ENCODE measurements around the gene BAIAP2. TPM values are rescaled to one million over a fixed set of nuclear protein-coding genes. Genes with fewer than 3 reads are reported as not detected.

The BAIAP2 gene
- total and polyA plus RNA-seq, 10 of the 15 experiments (the other 5 are each of a cell fraction or from before 2014, with no cell fraction given), result 0.15 to 1.2 (median 0.46) TPM; not detected in 2

- TF ChIP-seq MYB (IDR thresholded peaks at IDR 0.05; ENCODE audit: borderline replicate concordance, low read depth, low read length) (no peak), RAD21 (IDR thresholded peaks at IDR 0.05; ENCODE audit: insufficient read depth, low read depth, low read length) (no peak), MYC (IDR thresholded peaks at IDR 0.05; ENCODE audit: insufficient read depth, insufficient read length, insufficient replicate concordance, low read length, severe bottlenecking) (no peak)
These were observed 8.5 kb upstream of the BAIAP2 start (continued) for GRCh38 chr17:81026266-81027036.

GRCh38 chr17:81027038-81027437 lies 7.9 kb upstream of the BAIAP2 start:
- no peak for DNase-seq (ENCODE audit: low read depth, low spot score)
- Histone ChIP-seq H3K4me2 (ENCODE audit: control insufficient read depth, insufficient read depth) (no peak overlapping the region), H3K4me3 (no peak overlapping the region), H3K36me3 (ENCODE audit: control insufficient read depth in 2 of 2, insufficient read depth in 2 of 2, low read length in 1 of 2) (no peaks in the 10 kb centered on the region), H2AFZ (ENCODE audit: control insufficient read depth, low read depth, low read length) (no peak overlapping the region), H3K4me1 (ENCODE audit: control insufficient read depth, insufficient read depth, low read length) (no peaks in the 10 kb centered on the region), H3K9me3 (replicated peaks; ENCODE audit: control insufficient read depth, insufficient read depth, low read length) (no peaks in the 10 kb centered on the region; the same call in 2 of the 3 replicates), H3K9ac (ENCODE audit: control insufficient read depth, insufficient read depth, low read length) (no peak overlapping the region), H3K27ac (ENCODE audit: control insufficient read depth, insufficient read depth) (no peak overlapping the region), H3K27me3 (replicated peaks in 1 of 2; ENCODE audit: control insufficient read depth in 2 of 2, insufficient read depth in 2 of 2, low read length in 1 of 2) (no peaks in the 10 kb centered on the region; a peak in 2 of 4 replicates), H4K20me1 (ENCODE audit: control insufficient read depth, insufficient read depth) (no peaks in the 10 kb centered on the region), H3K79me2 (ENCODE audit: control insufficient read depth, insufficient read depth, low read length) (no peaks in the 10 kb centered on the region)
- WGBS (ENCODE audit: insufficient coverage, insufficient replicate concordance, low lambda C conversion rate, missing lambda C conversion rate), result 82% methylated on average over 15 of the region's 15 CpGs
- no peak for ATAC-seq
- RAD21 ChIA-PET (ENCODE audit: unreplicated experiment), result no interaction called here
- FAIRE-seq, result no peak
- in situ Hi-C loops (cut with MboI) (loop anchor here (10.0 kb wide), 1 partner anchor 68 kb away; no protein-coding TSS in a partner anchor), intact Hi-C loops (cut with micrococcal nuclease; ENCODE audit: unreplicated experiment) (no loop called here)
- SMC1A ChIA-PET (ENCODE audit: uncharacterized antibody, unreplicated experiment), result no interaction called here
- POLR2A ChIA-PET, result no interaction called here
- CTCF ChIA-PET, result no interaction called here
- BruUV-seq (replicated peaks), result no TSS peak
- TF ChIP-seq STAT3 (IDR thresholded peaks at IDR 0.05; ENCODE audit: low read depth, low read length), result no peak
- no peak for TF ChIP-seq HDGF (IDR thresholded peaks at IDR 0.05)
- no peak for TF ChIP-seq ETV6 (conservative IDR thresholded peaks at IDR 0.05 in 1 of 2, IDR thresholded peaks at IDR 0.05 in 1 of 2; ENCODE audit: borderline replicate concordance in 1 of 2, low read depth in 1 of 2)
- TF ChIP-seq CBX3 (IDR thresholded peaks at IDR 0.05; ENCODE audit: borderline replicate concordance, low read depth), result no peak
- no peak for TF ChIP-seq ZZZ3 (IDR thresholded peaks at IDR 0.05; ENCODE audit: control insufficient read depth, insufficient read length, low read depth)
- no peak for TF ChIP-seq RAD21 (IDR thresholded peaks at IDR 0.05; ENCODE audit: insufficient read depth, low read depth, low read length)
- TF ChIP-seq IKZF1 (conservative IDR thresholded peaks at IDR 0.05), result no peak
- no peak for TF ChIP-seq EP300 (IDR thresholded peaks at IDR 0.05; ENCODE audit: borderline replicate concordance in 1 of 2, control insufficient read depth in 1 of 2, low read depth in 2 of 2, low read length in 2 of 2)
- no peak for TF ChIP-seq EED (IDR thresholded peaks at IDR 0.05; ENCODE audit: low read depth)
- TF ChIP-seq TBL1XR1 (IDR thresholded peaks at IDR 0.05; ENCODE audit: low read depth, low read length), result no peak
- TF ChIP-seq, protein P1, sequence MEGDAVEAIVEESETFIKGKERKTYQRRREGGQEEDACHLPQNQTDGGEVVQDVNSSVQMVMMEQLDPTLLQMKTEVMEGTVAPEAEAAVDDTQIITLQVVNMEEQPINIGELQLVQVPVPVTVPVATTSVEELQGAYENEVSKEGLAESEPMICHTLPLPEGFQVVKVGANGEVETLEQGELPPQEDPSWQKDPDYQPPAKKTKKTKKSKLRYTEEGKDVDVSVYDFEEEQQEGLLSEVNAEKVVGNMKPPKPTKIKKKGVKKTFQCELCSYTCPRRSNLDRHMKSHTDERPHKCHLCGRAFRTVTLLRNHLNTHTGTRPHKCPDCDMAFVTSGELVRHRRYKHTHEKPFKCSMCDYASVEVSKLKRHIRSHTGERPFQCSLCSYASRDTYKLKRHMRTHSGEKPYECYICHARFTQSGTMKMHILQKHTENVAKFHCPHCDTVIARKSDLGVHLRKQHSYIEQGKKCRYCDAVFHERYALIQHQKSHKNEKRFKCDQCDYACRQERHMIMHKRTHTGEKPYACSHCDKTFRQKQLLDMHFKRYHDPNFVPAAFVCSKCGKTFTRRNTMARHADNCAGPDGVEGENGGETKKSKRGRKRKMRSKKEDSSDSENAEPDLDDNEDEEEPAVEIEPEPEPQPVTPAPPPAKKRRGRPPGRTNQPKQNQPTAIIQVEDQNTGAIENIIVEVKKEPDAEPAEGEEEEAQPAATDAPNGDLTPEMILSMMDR (IDR thresholded peaks at IDR 0.05 in 2 of 3, conservative IDR thresholded peaks at IDR 0.05 in 1 of 3; ENCODE audit: control insufficient read depth in 2 of 3, extremely low read depth in 1 of 3, insufficient read depth in 1 of 3, low read depth in 3 of 3, low read length in 3 of 3), result no peak
- TF ChIP-seq JUND (IDR thresholded peaks at IDR 0.05; ENCODE audit: low read depth, low read length), result no peak
- TF ChIP-seq KLF5 (IDR thresholded peaks at IDR 0.05; ENCODE audit: partially characterized antibody), result no peak
- TF ChIP-seq POU2F2 (IDR thresholded peaks at IDR 0.05; ENCODE audit: borderline replicate concordance, low read depth, low read length), result no peak
- TF ChIP-seq E4F1 (IDR thresholded peaks at IDR 0.05; ENCODE audit: borderline replicate concordance, partially characterized antibody), result no peak
- TF ChIP-seq NR2C2 (IDR thresholded peaks at IDR 0.05; ENCODE audit: borderline replicate concordance, control insufficient read depth, insufficient read length, low read depth), result no peak
